Neuron (in vitro differentiated cells): Measurements from ENCODE around the gene NSG1.

Source experiments
- H2AFZ ChIP-seq: one replicate; pipeline ENCODE4 v1.6.1; 2013; ENCODE audit warnings: low read depth, mild to moderate bottlenecking, inconsistent platforms, low read length, moderate library complexity
- H3K27me3 ChIP-seq: one replicate; pipeline ENCODE4 v1.6.1; 2013; ENCODE audit warnings: low read length; ENCODE audit not compliant: insufficient read depth
- H3K36me3 ChIP-seq: one replicate; pipeline ENCODE4 v1.6.1; 2013; ENCODE audit warnings: low read length; ENCODE audit not compliant: insufficient read depth
- H3K4me1 ChIP-seq: one replicate; pipeline ENCODE4 v1.6.1; 2013; ENCODE audit warnings: low read length; ENCODE audit not compliant: insufficient read depth
- H3K4me3 ChIP-seq: 2 replicates; pipeline ENCODE4 v1.5.1; 2013; ENCODE audit warnings: mild to moderate bottlenecking, low read length, moderate library complexity
- H3K9me3 ChIP-seq: one replicate; pipeline ENCODE4 v1.6.1; 2013; ENCODE audit warnings: low read length

NSG1 gene

DNA sequence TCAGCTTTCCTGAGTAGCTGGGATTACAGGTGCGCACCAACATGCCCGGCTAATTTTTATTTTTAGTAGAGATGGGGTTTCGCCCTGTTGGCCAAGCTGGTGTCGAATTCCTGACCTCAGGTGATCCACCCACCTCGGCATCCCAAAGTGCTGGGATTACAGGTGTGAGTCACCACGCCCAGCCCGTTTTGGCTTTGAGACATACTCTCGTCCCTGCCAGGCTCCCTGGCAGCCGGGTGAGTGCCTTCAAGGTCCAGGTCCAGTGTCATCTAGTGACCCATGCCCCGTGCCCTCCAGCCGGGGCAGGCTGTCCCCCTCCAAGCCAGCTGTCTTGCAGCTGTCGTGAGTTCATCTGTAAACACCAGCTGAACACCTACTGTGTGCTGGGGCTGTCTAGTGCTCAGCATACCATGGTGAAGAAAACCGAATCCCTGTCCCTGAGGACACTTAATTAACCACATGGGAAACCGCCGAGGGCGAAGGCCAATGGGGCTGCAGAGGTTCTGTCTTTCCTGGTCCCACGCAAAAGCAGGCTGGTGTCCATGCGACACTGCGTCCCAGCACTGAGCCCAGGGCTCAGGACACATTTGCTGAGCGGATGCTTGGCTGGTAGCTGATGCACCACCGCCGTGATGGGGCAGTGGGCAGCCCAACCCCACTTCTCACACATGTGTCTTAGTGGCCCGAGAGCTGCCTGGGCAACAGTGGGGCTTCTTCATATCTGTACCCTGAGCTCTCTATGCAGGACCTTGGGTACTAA, 21.9 kb downstream of the NSG1 start:
- H2AFZ ChIP-seq, result no peak overlapping the region
- H3K27me3 ChIP-seq, result no peaks in the 10 kb centered on the region
- no peak overlapping the region for H3K4me3 ChIP-seq
- H3K4me1 ChIP-seq, result peaks cover 5% of the 10 kb centered on the region
- no peaks in the 10 kb centered on the region for H3K9me3 ChIP-seq
- H3K36me3 ChIP-seq, result peaks cover 8% of the 10 kb centered on the region

DNA sequence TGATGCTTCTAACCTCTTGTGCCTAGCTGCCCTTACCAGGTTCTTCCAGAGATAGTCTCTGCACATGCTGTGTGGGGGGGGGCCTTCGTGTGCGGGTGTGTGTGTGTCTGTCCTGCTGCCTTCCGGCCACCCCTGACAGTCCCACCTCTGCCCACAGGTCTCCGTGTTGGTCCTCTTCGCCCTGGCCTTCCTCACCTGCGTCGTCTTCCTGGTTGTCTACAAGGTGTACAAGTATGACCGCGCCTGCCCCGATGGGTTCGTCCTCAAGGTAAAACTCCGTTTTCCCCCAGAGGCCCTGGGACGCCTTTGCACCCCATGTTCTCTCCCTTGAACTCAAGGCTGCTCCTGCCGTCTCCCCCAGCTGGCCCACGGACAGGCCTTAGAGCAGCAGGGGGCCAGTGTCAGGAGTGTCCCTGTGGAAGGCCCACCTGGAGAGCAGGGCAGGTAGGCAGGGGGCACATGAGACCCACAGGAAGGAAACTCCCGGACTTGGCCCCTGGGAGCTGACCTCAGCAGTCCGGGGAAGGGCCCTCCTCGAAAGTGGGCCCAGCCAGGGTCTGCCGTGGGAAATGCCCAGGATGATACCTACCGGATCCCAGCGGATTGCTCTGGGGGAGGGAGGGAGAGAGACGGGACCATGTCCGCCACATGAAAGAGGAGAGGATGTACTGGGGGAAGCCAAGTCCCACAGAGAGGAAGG, 22.7 kb downstream of the NSG1 start:
- Histone ChIP-seq H3K36me3 (peaks cover 8% of the 10 kb centered on the region), H3K4me3 (no peak overlapping the region), H3K27me3 (no peaks in the 10 kb centered on the region), H3K4me1 (peaks cover 5% of the 10 kb centered on the region), H3K9me3 (no peaks in the 10 kb centered on the region), H2AFZ (no peak overlapping the region)

DNA sequence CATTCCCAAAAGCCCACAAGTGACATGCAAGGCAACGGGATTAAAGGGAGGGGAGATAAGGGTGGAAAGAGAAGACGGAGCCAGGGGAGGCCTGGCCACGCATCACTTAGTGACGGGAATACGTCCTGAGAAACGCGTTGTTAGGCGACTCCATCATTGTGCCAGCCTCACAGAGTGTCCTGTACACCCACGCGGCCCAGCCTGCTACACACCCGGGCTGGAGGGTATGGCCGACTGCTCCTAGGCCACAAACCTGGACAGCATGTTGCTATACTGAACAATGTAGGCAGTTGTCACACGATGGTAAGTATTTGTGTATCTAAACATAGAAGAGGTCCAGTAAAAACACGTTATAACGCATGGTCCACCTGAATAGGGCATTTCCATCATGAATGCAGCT, 23.4 kb downstream of the NSG1 start:
- no peaks in the 10 kb centered on the region for H3K9me3 ChIP-seq
- H3K4me3 ChIP-seq, result no peak overlapping the region
- peaks cover 5% of the 10 kb centered on the region for H3K4me1 ChIP-seq
- H3K36me3 ChIP-seq, result peaks cover 8% of the 10 kb centered on the region
- H3K27me3 ChIP-seq, result no peaks in the 10 kb centered on the region
- H2AFZ ChIP-seq, result no peak overlapping the region

GRCh38 chr4:4411906-4412305, 25.0 kb downstream of the NSG1 start:
- Histone ChIP-seq H3K4me3 (no peak overlapping the region), H3K9me3 (peaks cover 2% of the 10 kb centered on the region), H2AFZ (no peak overlapping the region), H3K27me3 (no peaks in the 10 kb centered on the region), H3K36me3 (peaks cover 13% of the 10 kb centered on the region), H3K4me1 (peaks cover 5% of the 10 kb centered on the region)

- no peak overlapping the region for H3K4me3 ChIP-seq
- H3K4me1 ChIP-seq, result peaks cover under 1% of the 10 kb centered on the region
- no peaks in the 10 kb centered on the region for H3K27me3 ChIP-seq
- H2AFZ ChIP-seq, result no peak overlapping the region
- H3K9me3 ChIP-seq, result peaks cover 2% of the 10 kb centered on the region
- peaks cover 21% of the 10 kb centered on the region for H3K36me3 ChIP-seq
Observed at GRCh38 chr4:4412641-4413372, 25.9 kb downstream of the NSG1 start.

GRCh38 chr4:4413373-4413725, 26.4 kb downstream of the NSG1 start:
- Histone ChIP-seq H3K27me3 (no peaks in the 10 kb centered on the region), H2AFZ (no peak overlapping the region), H3K4me1 (no peaks in the 10 kb centered on the region), H3K4me3 (no peak overlapping the region), H3K9me3 (peaks cover 2% of the 10 kb centered on the region), H3K36me3 (peaks cover 26% of the 10 kb centered on the region)

GRCh38 chr4:4413806-4414205, 26.9 kb downstream of the NSG1 start:
- Histone ChIP-seq H3K4me1 (no peaks in the 10 kb centered on the region), H3K27me3 (no peaks in the 10 kb centered on the region), H3K36me3 (peaks cover 30% of the 10 kb centered on the region), H3K9me3 (peaks cover 2% of the 10 kb centered on the region), H3K4me3 (no peak overlapping the region), H2AFZ (no peak overlapping the region)

- Histone ChIP-seq H3K36me3 (peaks cover 41% of the 10 kb centered on the region), H3K9me3 (peaks cover 2% of the 10 kb centered on the region), H3K4me3 (no peak overlapping the region), H3K4me1 (peaks cover 4% of the 10 kb centered on the region), H3K27me3 (no peaks in the 10 kb centered on the region), H2AFZ (no peak overlapping the region)
Observed at GRCh38 chr4:4415107-4415805, 28.4 kb downstream of the NSG1 start.

DNA sequence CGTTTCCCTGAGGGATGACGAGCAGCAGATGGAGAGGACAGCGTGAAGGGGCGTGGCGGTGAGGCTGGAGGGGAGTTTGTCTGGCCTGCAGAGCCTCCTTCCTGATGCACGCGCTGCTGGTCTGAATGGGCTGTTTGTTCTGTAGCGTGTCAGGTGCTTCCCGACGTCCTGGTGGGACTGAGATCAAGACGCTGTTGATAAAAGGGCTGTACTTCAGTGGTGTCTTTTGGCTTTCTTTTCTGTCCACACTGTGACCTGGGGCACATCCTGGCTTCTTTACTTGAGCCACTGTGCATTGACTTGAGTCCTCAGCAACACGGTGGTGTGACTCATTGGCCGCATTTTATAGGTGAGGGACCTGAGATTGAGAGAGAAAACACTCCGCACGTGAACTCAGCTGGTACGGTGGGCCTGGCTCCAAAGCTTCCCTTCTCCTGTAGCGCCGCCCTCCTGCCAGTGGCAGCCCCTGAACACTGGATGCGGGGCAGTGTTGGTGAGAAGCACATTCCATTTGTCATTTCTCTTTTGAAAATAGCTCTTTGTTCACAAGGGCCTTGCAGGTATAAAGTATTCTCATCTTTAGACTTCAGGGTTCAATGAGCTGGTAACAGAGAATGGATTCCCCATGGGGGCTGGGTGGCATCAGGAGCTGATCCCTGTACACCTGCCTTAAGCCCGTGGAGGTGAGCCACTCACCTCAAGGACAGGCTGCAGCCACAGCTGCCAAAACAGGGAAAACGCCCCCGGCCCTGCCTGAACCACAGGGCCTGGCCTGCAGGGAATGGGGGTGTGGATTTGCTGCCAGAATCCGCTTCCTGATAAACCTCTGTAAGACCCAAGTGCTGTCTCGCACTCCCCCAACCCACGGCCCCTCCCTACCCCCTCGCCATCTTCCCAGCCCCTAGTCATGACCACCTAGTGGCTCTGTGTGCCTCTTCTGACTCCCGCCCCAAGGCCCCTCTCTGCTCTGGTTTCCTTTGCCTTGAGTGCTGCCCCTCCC, 29.2 kb downstream of the NSG1 start:
- Histone ChIP-seq H2AFZ (no peak overlapping the region), H3K36me3 (peaks cover 45% of the 10 kb centered on the region), H3K9me3 (peaks cover 2% of the 10 kb centered on the region), H3K4me3 (no peak overlapping the region), H3K4me1 (peaks cover 4% of the 10 kb centered on the region), H3K27me3 (no peaks in the 10 kb centered on the region)

DNA sequence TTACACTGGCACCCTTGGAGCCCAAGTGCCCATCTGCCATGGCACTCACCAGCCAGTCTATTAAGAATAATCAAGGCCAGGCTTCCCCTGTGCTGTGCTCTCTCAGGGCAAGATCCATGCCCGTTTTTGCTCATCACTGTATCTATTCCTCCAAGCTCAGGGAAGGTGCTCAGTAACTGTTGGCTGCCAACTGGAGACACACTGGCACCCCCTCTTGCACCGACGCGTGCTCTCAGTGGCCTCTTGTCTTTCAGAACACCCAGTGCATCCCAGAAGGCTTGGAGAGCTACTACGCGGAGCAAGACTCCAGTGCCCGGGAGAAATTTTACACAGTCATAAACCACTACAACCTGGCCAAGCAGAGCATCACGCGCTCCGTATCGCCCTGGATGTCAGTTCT, 30.1 kb downstream of the NSG1 start:
- peaks cover 2% of the 10 kb centered on the region for H3K9me3 ChIP-seq
- H3K4me3 ChIP-seq, result no peak overlapping the region
- peaks cover 4% of the 10 kb centered on the region for H3K4me1 ChIP-seq
- H3K27me3 ChIP-seq, result no peaks in the 10 kb centered on the region
- peaks cover 45% of the 10 kb centered on the region for H3K36me3 ChIP-seq
- H2AFZ ChIP-seq, result no peak overlapping the region

DNA sequence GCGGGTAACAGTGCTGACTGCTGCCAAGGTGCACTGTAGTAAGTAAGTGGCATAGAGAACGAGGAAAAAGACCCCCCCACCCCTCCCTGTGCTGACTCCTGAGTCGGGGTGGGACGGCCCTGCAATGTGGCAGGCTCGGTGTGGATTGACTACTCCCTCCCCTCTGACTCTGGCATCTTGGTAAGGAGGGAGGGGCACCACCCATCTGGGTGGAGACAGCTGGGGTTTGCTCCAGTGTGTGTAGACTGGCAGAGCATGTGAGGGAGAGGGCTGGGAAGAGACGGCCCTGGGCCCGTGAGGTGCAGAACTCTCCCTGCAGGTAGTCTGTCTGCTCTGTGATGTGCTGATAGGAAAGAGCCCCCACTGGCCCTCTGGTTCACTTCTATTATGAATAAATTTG, 31.0 kb downstream of the NSG1 start:
- peaks cover 46% of the 10 kb centered on the region for H3K36me3 ChIP-seq

More for the DNA sequence above, 31.0 kb downstream of the NSG1 start:
- peaks cover 2% of the 10 kb centered on the region for H3K9me3 ChIP-seq
- H3K4me1 ChIP-seq, result peaks cover 4% of the 10 kb centered on the region
- H3K4me3 ChIP-seq, result no peak overlapping the region
- H3K27me3 ChIP-seq, result no peaks in the 10 kb centered on the region
- no peak overlapping the region for H2AFZ ChIP-seq
